HG02884 (cell line): ENCODE measurements around the gene SLCO4C1.

Experiments used
- ATAC-seq: cut with Tn5 transposase; IDR thresholded peaks from one replicate; pipeline ENCODE4 v1.9.1; 2021; ENCODE audit warnings: mild to moderate bottlenecking, moderate library complexity; ENCODE audit not compliant: unreplicated experiment

Gene SLCO4C1

DNA sequence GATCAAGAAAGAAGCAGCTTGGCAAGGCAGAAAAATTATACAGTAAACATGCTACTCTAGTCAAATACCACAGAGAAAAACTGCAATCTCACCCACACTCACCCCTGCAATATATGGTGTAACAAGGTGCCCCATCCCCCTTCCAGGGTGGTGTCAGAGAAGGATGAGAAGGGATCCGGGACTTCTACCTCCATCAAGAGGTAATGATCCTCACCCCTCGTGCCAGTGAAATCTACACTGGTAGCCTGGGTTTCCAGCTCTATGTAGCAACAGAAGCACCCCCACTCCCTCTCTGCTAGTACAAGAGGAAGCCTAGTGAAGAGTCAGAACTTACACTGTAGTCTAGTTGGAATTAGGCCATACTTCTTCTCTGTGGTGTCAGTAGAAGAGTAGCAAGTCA lies 18.9 kb downstream of the SLCO4C1 start:
- no peak for ATAC-seq

DNA sequence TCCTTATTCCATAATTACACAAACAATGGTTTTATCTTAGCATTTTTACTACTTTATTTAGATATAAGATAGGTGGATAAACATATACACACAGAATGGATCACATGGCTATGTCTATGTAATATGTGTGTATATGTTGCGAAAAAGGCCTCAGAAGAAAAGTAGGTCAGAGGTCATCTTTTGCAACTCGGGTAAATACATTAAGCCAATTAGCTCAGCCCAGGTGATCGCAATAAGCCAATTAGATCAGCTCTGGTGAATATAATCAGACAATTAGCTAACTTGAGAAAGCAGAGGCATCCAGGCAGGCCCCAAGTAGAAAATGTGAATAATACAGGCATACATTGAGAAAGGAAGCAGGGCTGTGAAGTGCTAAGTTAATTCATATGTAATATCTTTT lies 24.3 kb downstream of the SLCO4C1 start:
- ATAC-seq: no peak

DNA sequence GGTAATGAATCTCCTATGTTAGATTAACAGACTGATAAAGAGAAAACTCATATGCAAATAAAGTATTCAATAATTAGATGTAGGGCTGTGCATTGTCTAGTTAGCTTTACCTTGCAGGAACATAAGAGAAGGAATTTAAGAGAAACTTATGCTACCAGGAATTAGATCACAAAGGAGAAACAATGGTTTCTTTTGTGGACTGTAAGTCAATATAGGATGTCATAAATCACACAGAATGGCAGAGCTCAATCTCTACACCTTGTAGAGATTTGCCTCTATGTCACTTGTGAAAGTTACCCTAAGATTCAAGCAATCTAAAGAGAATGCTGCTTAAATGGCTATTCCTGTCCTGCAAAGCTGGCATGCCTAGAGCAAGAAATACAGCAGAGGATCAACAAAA lies 26.0 kb downstream of the SLCO4C1 start:
- no peak for ATAC-seq

DNA sequence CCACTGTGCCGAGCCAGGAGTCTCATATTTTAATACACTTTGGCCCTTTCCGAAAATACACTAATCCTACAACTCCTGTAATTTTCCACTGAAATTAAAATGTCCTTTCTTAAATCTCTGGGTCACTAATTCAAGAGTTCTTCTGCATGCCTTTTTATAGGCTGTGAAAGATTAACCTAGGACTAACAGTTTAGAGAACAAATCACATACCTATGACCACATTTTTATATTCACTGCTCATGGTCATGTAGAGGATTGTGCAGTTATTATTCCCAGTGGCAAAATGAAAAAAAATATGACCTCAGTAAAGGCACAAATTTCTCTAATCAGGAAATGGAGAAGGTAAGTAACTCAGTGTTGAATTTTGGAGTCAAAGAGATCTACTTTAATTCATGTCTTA lies 33.4 kb downstream of the SLCO4C1 start:
- no peak for ATAC-seq

DNA sequence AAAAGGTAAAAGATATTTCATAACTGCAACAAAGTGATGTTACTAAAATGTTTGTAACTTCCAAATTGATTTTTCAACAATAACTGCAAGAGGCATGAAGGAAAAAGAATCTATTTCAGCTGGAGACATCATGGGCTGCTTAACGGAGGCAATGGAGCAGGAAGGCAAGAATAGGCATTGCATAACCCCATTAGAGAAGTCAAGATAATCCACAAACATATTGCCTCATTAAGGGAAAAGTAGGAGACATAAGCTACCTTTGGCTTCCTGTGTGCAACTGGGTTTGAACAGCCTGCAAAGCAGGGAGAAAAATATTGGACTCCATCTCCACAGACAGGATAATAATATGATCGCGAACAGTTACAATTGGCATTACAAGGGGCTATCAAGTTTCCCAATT lies 46.7 kb downstream of the SLCO4C1 start:
- no peak for ATAC-seq

DNA sequence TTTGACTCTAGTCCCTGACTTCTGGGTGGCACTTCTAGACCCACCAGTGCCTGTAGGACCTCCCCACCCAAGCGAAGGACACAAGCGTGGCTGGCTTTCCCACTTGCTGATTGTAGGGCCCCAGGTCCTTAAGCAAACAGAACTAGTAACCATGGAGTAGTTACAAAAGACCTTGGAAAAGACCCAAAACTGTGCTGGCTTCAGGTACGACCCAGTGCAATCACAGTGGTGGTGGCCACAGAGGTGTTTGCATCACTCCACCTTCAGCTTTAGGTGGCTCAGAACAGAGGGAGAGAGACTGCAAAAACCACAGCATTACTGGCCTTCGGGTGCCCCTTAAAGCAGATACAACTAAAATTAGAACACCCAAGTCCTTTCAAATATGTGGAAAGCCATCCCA lies 52.9 kb downstream of the SLCO4C1 start:
- no peak for ATAC-seq

DNA sequence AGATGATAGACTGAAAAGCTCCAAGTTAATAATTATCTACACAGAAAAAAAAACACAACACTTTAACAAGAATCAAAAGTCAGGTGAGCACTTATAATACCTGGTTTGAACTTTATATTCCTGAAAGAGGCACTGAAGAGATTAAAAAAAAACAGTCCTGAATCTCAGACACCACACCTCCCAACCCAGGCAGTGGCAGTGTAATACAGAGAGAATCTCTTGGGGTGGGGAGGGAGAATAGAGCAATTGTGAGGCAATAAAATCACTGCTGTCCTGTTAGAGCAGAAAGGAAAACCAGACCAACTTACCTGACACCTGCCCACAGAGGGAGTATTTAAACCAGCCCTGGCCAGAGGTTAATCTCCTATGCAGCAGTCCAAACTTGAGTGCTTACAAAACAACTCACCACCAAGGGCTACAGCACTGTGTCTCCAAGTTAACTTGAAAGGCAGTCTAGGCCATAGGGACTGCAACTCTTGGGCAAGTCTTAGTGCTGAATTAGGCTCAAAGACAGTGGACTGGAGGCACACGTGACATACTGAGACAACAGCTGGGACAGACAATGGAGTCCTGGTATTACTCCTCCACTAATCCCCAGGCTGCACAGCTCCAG lies 54.2 kb downstream of the SLCO4C1 start:
- no peak for ATAC-seq

DNA sequence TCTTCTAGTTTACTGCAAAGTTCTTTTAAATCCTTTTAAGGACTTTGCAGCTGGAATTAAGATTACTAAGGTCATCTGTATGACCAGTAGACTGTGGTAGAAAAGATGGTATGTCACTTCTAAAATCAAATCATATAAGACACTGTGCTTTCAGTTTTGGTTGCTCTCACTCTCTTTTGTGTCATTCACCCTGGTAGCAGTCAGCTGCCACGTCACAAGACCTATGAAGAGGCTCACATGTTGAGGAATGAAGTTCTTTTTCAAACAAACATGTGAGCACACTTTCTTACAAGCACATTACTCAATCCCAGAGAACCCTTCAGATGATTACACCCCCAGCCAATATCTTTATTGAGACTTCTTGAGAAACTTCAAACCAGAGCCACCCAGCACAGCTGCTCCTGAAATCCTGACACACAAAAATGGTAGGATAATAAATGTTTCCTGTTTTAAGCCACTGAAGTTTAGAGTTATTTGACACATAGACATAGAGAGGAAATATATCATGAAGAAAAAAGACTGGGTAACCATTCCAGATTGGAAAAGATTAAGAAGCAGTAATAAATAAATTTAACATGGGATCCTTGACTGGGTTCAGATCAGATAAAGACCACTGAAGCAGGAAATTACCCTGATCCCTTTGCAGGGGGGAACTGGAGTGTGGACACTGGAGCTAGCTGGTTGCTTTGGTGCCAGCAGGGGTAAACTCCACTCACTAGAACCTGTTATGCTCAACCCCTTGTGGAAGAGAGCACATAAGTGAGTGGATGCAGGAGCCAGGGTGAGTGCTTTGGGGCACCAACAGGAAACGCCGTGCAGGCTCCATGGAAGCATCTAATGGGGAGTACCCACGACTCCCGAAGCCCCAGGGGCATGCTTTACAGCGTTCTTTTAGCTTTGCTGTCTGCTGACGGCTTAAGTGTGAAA lies 64.1 kb downstream of the SLCO4C1 start:
- ATAC-seq: peak; percentile 81

DNA sequence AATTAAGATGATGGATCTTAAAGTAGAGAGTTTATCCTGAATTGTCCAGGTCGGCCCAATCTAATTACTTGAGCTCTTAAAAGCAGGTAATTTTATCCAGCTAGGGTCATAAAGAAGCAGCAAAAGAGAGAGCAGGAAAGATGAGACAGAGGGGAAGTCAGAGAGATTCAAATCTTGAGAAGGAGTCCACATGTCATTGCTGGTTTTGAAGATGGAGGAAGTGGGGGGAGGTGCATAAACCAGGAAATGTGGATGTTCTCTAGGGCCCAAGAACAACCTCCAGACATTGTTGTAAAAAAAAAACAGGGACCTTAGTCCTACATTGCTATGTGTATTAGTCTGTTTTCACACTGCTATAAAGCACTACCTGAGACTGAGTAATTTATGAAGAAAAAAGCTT lies 66.4 kb downstream of the SLCO4C1 start:
- no peak for ATAC-seq

DNA sequence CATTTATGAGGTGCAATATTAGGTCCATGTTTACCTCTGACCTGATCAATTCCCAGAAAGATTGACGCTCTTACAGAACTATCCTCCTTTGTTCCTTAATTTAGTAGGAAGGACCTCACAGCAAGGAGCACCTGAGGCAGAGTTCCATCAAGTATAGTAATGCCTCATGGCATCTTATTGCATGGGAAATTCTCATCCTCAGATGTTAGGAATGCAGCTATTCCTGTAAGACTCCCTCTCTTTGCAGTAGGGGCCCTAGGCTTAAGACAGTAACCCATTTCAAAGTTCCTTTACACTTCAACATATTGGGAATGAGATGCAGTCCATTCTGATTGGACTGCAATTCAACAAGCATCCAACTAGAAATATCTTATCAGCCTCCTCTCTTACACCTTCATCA lies 69.8 kb downstream of the SLCO4C1 start:
- no peak for ATAC-seq

DNA sequence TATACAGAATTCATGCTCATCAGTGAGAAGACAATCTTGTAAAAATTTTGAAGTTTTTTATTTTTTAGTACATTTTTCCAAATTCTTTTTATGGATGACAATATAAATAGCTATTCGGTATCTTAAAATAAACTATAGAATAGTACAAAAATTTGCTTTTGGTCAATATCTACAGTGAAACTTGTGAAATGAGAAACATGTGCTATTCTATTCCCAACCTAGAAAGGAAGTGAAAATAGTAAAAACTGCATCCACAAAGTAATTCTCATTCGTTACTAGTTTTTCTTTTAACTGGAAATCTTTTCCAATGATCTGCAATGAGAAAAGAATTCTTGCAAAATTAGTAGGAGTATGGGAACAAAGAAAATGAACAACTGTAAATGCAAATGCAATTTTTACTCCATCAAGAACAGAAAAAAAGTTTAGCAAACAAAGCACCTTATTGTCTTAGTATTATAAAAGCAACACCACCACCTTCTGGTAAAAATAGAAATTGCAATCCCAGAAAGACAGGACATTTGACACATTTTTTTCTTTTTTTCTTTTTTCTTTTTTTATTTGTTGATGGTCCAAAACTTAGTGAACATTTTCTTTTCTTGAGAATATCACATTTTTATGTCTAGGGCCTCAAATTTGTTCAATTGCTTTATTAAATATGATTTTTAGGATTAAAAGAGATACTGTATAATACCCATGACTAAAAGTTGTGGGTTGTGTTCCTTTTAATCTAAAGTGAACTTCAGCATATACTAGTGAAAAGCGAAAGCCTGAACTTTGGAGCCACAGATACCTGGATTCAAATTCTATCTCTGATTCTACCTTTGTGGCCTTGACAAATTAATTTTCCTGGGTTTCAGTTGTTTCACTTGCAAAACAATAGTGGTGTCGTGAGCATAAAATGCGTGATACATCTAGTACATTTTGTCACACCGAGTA lies 72.3 kb downstream of the SLCO4C1 start:
- ATAC-seq: no peak

DNA sequence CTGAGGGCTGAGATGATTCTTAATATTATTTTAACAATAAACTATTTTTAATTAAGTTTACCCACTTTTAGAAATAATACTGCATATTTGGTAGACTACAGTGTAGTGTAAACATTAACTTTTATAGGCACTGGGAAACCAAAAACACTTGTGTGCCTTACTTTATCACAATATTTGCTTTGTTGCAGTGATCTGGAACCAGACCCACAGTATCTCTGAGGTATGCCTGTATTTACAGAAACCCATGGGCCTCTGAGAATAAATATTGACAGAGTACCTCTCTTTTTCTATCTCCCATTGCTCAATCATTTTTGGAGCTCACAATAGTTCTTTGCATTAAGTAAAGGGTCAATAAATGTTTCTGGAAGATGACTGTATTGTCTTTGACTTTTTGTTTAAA lies 73.3 kb downstream of the SLCO4C1 start:
- ATAC-seq: no peak

DNA sequence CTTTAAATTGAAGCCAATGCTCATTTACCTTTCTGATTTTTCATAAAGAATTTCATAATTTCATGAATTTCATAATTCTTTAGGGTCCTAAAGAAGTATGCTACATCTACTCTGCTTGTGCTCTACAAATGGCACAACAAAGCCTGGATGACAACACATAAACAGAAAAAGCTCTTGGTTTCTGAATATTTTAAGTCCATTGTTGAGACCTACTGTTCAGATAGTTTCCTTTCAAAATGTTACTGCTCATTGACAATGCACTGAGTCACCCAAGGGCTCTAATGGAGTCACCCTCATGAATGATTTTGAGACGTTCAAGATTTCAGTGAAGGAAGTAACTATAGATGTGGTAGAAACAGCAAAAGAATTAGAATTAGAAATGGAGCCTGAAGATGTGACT lies 74.1 kb downstream of the SLCO4C1 start:
- ATAC-seq: no peak

DNA sequence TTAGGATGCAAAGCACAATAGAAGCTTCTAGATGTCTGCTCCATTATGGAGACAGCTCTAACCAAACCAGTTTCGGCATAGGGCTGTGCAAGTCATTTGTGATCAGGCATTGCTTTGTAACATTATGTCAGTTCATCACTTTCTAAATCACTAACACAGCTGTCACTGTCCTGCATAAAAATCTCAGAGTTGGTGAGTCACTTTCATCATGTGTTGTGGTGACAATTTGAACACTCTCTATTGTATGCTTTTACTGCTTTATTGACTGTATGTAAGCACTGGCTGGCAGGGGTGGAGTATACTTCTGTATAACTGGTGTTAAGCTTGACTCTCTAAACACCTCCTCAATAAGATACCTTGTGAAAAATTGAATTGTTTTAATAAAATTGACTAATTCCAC lies 77.9 kb downstream of the SLCO4C1 start:
- ATAC-seq: peak; percentile 63

DNA sequence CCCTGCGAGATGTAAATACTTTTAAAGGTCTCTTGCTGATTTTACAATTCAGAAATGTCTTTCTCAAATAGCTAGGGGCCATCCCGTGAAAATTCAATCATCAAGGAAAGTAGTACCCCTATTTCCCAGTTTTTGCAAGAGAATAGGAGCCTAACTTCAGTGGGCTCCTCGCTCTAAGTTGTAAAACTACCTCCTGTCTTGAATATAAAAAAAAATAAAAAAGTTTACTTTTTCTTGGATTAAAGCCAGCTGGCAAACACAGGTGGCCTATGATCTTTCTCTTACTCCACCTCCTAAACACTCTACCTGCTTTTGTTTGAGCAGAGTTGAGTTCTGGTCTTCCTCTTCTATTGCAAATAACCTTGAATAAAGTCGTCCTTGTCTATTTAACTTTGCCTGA lies 79.4 kb downstream of the SLCO4C1 start:
- ATAC-seq: no peak

DNA sequence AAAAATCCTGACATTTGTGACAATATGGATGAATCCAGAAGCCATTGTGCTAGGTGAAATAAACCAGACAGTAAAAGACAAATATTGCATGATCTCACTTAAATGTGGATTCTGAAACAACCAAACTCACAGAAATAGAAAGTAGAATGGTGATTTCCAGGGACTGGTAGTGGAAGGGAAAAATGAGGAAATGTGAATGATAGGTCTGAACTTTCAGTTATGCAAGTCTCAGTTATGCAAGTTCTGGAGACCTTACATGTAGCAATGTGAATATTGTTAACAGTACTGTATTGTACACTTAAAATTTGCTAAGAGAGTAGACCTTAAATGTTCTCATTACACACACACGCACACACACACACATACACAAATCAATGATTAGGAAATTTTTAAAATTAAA lies 84.9 kb downstream of the SLCO4C1 start:
- ATAC-seq: no peak

DNA sequence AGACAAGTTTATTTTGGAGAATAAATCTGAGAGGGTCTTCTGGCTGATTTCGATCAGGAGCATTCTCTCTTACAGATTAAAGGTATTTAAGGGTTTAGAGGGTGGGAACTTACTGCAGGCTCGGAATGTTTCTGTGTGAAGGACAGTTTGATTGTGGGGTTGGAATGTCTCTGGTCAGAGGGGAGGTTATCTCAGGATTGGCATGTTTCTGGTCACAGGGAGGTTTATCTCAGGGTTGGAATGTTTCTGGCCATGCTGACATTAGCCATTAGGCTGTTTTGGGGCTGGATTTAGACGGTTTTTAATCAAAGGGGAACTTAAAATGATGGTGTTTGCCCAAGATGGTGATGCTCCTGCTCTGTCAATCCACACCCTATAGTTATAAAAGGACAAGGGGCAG lies 95.2 kb downstream of the SLCO4C1 start:
- ATAC-seq: no peak

DNA sequence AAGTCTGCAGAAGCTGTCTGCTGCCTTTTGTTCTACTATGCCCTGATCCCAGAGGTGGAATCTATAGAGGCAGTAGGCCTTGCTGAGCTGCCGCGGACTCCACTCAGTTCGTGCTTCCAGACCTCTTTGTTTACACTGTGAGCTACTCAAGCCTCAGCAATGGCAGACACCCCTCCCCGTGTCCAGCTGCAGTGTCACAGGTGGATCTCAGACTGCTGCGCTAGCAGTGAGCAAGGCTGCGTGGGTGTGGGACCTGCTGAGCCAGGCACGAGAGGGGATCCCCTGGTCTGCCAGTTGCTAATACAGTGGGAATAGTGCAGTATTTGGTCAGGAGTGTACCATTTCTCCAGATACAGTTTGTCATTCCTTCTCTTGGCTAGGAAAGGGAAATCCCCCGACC lies 99.6 kb downstream of the SLCO4C1 start:
- ATAC-seq: no peak
